Measurements from ENCODE around the gene FGFBP3.

GRCh38 chr10:91887272-91888076 lies 21.8 kb downstream of the FGFBP3 start:
- no peak for TF ChIP-seq CTCF (IDR thresholded peaks at IDR 0.05 in 8 of 11, conservative IDR thresholded peaks at IDR 0.05 in 3 of 11)
- no peak for TF ChIP-seq POLR2A (IDR thresholded peaks at IDR 0.05)
- peak in 1 of 3 donors; percentile 48 for TF ChIP-seq POLR2AphosphoS5 (IDR thresholded peaks at IDR 0.05)
